Mesothelial cell of epicardium (in vitro differentiated cells): Measurements from ENCODE around the gene STMN3. TPM values are rescaled to one million over a fixed set of nuclear protein-coding genes. Genes with fewer than 3 reads are reported as not detected.
A peak's percentile ranks its signal among the peaks of the same experiment; 100 is the strongest.

Source experiments
- DNase-seq, 2 experiments: peaks; one replicate each; pipeline ENCODE4 v3.0.0; 2021; ENCODE audit warnings: low spot score in 2 of 2; ENCODE audit not compliant: unreplicated experiment in 2 of 2
- H3K27ac Mint-ChIP-seq: 2 replicates; pipeline ENCODE4 v1.8.0; 2021; ENCODE audit warnings: mixed read lengths
- H3K27me3 Mint-ChIP-seq: 2 replicates; pipeline ENCODE4 v1.8.0; 2021; ENCODE audit warnings: low read depth, mixed read lengths
- H3K36me3 Mint-ChIP-seq: 2 replicates; pipeline ENCODE4 v1.8.0; 2021; ENCODE audit warnings: mixed read lengths
- H3K4me1 Mint-ChIP-seq: 2 replicates; pipeline ENCODE4 v1.8.0; 2021; ENCODE audit warnings: mixed read lengths
- H3K4me3 Mint-ChIP-seq: 2 replicates; pipeline ENCODE4 v1.8.0; 2021; ENCODE audit warnings: mild to moderate bottlenecking, moderate library complexity, mixed read lengths
- H3K9me3 Mint-ChIP-seq: 2 replicates; pipeline ENCODE4 v1.8.0; 2021; ENCODE audit warnings: mixed read lengths
- CTCF ChIP-seq: fragments of 200-600 bp; sonication (generic); IDR thresholded peaks from one replicate; pipeline ENCODE4 v1.5.0; 2021; ENCODE audit warnings: antibody characterized with exemption; ENCODE audit not compliant: unreplicated experiment
- total RNA-seq: library from RNA; stranded (reverse); gene quantifications from 3 replicates; pipeline ENCODE4 v1.2.1, GENCODE V29; 2021

The STMN3 gene
- total RNA-seq, 1 donor from 2014 or later = 34.1 TPM

GRCh38 chr20:63628246-63628975 is 24.8 kb downstream of the STMN3 start:
- no peak for DNase-seq
- Mint-ChIP-seq H3K27me3 (no peaks in the 10 kb centered on the region), H3K27ac (peak overlapping the region; percentile 87), H3K4me1 (peaks cover 13% of the 10 kb centered on the region), H3K9me3 (no peaks in the 10 kb centered on the region), H3K4me3 (peak overlapping the region; percentile 76), H3K36me3 (peaks cover 2% of the 10 kb centered on the region)
- no peak for TF ChIP-seq CTCF

GRCh38 chr20:63627751-63628245 is 25.4 kb downstream of the STMN3 start:
- peaks cover 13% of the 10 kb centered on the region for H3K4me1 Mint-ChIP-seq
- H3K4me3 Mint-ChIP-seq = peak overlapping the region; percentile 76
- no peak for TF ChIP-seq CTCF
- no peaks in the 10 kb centered on the region for H3K9me3 Mint-ChIP-seq
- peak overlapping the region; percentile 87 for H3K27ac Mint-ChIP-seq
- no peak for DNase-seq
- no peaks in the 10 kb centered on the region for H3K27me3 Mint-ChIP-seq
- peaks cover 2% of the 10 kb centered on the region for H3K36me3 Mint-ChIP-seq

- H3K9me3 Mint-ChIP-seq = no peaks in the 10 kb centered on the region
- H3K36me3 Mint-ChIP-seq = peaks cover 2% of the 10 kb centered on the region
- TF ChIP-seq CTCF = no peak
- no peaks in the 10 kb centered on the region for H3K27me3 Mint-ChIP-seq
- DNase-seq = peak in 1 of 2 experiments; percentile 97
- H3K27ac Mint-ChIP-seq = peak overlapping the region; percentile 64
- H3K4me1 Mint-ChIP-seq = peaks cover 13% of the 10 kb centered on the region
- H3K4me3 Mint-ChIP-seq = peak overlapping the region; percentile 76
Measured at GRCh38 chr20:63627129-63627750, 26.0 kb downstream of the STMN3 start.

- no peaks in the 10 kb centered on the region for H3K27me3 Mint-ChIP-seq
- peak within 1 kb of the TSS; percentile 76 for H3K4me3 Mint-ChIP-seq
- DNase-seq = peak; percentile 69 to 95
- peaks cover 13% of the 10 kb centered on the region for H3K4me1 Mint-ChIP-seq
- peaks cover 2% of the 10 kb centered on the region for H3K36me3 Mint-ChIP-seq
- no peak for TF ChIP-seq CTCF
- peak within 1 kb of the TSS; percentile 93 for H3K27ac Mint-ChIP-seq
- no peaks in the 10 kb centered on the region for H3K9me3 Mint-ChIP-seq
Measured at GRCh38 chr20:63626424-63627128, 26.6 kb downstream of the STMN3 start, which contains the start of gene GMEB2. Gene GMEB2, minus strand, starts transcription at chr20:63627101. Its CDS starts 7,704 bp downstream, at chr20:63619397.

GRCh38 chr20:63625771-63626423 is 27.3 kb downstream of the STMN3 start:
- peak overlapping the region; percentile 93 for H3K27ac Mint-ChIP-seq
- peak overlapping the region; percentile 69 for H3K4me3 Mint-ChIP-seq
- peaks cover 13% of the 10 kb centered on the region for H3K4me1 Mint-ChIP-seq
- no peak for TF ChIP-seq CTCF
- H3K27me3 Mint-ChIP-seq = no peaks in the 10 kb centered on the region
- no peak for DNase-seq
- peaks cover 2% of the 10 kb centered on the region for H3K36me3 Mint-ChIP-seq
- H3K9me3 Mint-ChIP-seq = no peaks in the 10 kb centered on the region
